Vagina (tissue), 2 donors: ENCODE measurements around the gene CAB39.

Experiments used
- POLR2A ChIP-seq, 2 donors: fragments of 450-650 bp; IDR thresholded peaks; one replicate each; pipeline ENCODE4 v1.6.1; 2017; ENCODE audit warnings: antibody characterized with exemption in 2 of 2, mild to moderate bottlenecking in 2 of 2, moderate library complexity in 2 of 2
- TF ChIP-seq, protein P1 (sequence below), 3 experiments: fragments of 450-650 bp in 2 of 3; fragments of 200-600 bp in 1 of 3; sonication (generic) in 1 of 3; IDR thresholded peaks; one replicate each; pipeline ENCODE4 v1.5.1; 2017 to 2019; ENCODE audit warnings: antibody characterized with exemption in 3 of 3, mild to moderate bottlenecking in 2 of 3, moderate library complexity in 2 of 3

DNA sequence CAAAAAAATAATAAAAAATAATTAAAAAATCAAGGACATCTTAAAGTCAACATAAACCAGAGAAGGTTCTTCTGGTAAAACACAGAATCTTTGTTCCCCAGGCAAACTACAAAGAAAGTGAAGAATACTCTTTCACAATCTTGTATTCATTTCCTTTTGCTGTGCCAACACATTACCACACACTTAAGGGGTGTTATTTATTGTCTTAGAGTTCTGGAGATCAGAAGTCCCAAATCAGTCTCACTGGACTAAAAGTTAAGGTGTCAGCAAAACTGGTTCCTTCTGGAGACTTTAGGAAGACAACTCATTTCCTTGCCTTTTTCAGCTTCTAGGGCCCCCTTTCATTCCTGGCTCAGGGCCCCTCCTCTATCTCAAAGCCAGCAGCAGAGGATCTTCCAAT lies 12.2 kb upstream of the CAB39 start:
- TF ChIP-seq, protein P1, sequence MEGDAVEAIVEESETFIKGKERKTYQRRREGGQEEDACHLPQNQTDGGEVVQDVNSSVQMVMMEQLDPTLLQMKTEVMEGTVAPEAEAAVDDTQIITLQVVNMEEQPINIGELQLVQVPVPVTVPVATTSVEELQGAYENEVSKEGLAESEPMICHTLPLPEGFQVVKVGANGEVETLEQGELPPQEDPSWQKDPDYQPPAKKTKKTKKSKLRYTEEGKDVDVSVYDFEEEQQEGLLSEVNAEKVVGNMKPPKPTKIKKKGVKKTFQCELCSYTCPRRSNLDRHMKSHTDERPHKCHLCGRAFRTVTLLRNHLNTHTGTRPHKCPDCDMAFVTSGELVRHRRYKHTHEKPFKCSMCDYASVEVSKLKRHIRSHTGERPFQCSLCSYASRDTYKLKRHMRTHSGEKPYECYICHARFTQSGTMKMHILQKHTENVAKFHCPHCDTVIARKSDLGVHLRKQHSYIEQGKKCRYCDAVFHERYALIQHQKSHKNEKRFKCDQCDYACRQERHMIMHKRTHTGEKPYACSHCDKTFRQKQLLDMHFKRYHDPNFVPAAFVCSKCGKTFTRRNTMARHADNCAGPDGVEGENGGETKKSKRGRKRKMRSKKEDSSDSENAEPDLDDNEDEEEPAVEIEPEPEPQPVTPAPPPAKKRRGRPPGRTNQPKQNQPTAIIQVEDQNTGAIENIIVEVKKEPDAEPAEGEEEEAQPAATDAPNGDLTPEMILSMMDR (IDR thresholded peaks at IDR 0.05) = no peak
- TF ChIP-seq POLR2A (IDR thresholded peaks at IDR 0.05) = no peak
